ENCODE measurements around the gene PPM1F. TPM values are rescaled to one million over a fixed set of nuclear protein-coding genes. Genes with fewer than 3 reads are reported as not detected.
A peak's percentile ranks its signal among the peaks of the same experiment; 100 is the strongest.

PPM1F gene
- total and polyA plus RNA-seq, 2 donors from 2014 or later, result 13.8 to 42.5 TPM

GRCh38 chr22:21948824-21949568 lies 3.7 kb downstream of the PPM1F start:
- Histone ChIP-seq H3K36me3 (ENCODE audit: control insufficient read depth in 2 of 3, insufficient read depth in 3 of 3, low read length in 3 of 3) (peaks cover 3 to 9% (median 8%) of the 10 kb centered on the region in 3 donors), H3K9me3 (ENCODE audit: control insufficient read depth in 2 of 3, insufficient read depth in 1 of 3, low read length in 3 of 3) (no peaks in the 10 kb centered on the region), H3K4me3 (ENCODE audit: low read length in 3 of 3) (no peak overlapping the region), H3K9ac (ENCODE audit: low read length in 3 of 3) (no peak overlapping the region), H3K27me3 (ENCODE audit: control insufficient read depth, insufficient read depth, low read length) (no peaks in the 10 kb centered on the region), H3K4me1 (ENCODE audit: control insufficient read depth in 2 of 3, insufficient read depth in 2 of 3, low read depth in 1 of 3, low read length in 3 of 3) (peaks cover 0 to 18% (median 3%) of the 10 kb centered on the region in 3 donors), H3K27ac (ENCODE audit: low read depth in 2 of 2, low read length in 2 of 2) (peak overlapping the region; percentile 70 to 82)
- FAIRE-seq (no peak), DNase-seq (no peak)
- TF ChIP-seq CTCF (IDR thresholded peaks at IDR 0.05; ENCODE audit: borderline replicate concordance, extremely low read depth, insufficient read depth), result no peak
- intact Hi-C loops (cut with DNase I), result no loop called here

DNA sequence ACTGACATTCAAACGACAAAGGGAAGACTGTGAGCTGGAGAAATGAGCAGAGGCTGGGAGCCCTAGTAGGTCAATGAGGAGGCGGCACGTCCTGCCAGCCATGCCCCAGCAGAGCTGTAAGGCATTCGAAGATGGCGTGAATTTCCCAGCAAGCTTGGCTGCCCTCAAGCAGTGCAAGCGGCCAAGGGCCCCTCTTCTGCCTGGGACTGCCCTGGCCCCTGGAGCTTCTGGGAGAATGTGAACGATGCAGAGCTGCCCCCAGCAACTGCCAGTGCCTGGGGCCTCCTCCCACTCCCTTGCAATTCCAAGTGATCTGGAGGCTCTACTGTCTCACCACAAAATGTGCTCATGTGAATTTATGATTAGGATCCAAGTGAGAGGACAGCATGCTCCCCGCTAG lies 4.3 kb downstream of the PPM1F start:
- no peak overlapping the region for H3K4me3 ChIP-seq (ENCODE audit: low read length in 3 of 3)
- peaks cover 3 to 9% (median 8%) of the 10 kb centered on the region in 3 donors for H3K36me3 ChIP-seq (ENCODE audit: control insufficient read depth in 2 of 3, insufficient read depth in 3 of 3, low read length in 3 of 3)
- peaks cover 0 to 19% (median 3%) of the 10 kb centered on the region in 3 donors for H3K4me1 ChIP-seq (ENCODE audit: control insufficient read depth in 2 of 3, insufficient read depth in 2 of 3, low read depth in 1 of 3, low read length in 3 of 3)
- no peaks in the 10 kb centered on the region for H3K9me3 ChIP-seq (ENCODE audit: control insufficient read depth in 2 of 3, insufficient read depth in 1 of 3, low read length in 3 of 3)
- intact Hi-C loops (cut with DNase I), result no loop called here
- DNase-seq (no peak), FAIRE-seq (no peak)
- no peak overlapping the region for H3K9ac ChIP-seq (ENCODE audit: low read length in 3 of 3)
- H3K27ac ChIP-seq (ENCODE audit: low read depth in 2 of 2, low read length in 2 of 2), result peak overlapping the region; percentile 38 to 82
- H3K27me3 ChIP-seq (ENCODE audit: control insufficient read depth, insufficient read depth, low read length), result no peaks in the 10 kb centered on the region
- no peak for TF ChIP-seq CTCF (IDR thresholded peaks at IDR 0.05; ENCODE audit: borderline replicate concordance, extremely low read depth, insufficient read depth)

DNA sequence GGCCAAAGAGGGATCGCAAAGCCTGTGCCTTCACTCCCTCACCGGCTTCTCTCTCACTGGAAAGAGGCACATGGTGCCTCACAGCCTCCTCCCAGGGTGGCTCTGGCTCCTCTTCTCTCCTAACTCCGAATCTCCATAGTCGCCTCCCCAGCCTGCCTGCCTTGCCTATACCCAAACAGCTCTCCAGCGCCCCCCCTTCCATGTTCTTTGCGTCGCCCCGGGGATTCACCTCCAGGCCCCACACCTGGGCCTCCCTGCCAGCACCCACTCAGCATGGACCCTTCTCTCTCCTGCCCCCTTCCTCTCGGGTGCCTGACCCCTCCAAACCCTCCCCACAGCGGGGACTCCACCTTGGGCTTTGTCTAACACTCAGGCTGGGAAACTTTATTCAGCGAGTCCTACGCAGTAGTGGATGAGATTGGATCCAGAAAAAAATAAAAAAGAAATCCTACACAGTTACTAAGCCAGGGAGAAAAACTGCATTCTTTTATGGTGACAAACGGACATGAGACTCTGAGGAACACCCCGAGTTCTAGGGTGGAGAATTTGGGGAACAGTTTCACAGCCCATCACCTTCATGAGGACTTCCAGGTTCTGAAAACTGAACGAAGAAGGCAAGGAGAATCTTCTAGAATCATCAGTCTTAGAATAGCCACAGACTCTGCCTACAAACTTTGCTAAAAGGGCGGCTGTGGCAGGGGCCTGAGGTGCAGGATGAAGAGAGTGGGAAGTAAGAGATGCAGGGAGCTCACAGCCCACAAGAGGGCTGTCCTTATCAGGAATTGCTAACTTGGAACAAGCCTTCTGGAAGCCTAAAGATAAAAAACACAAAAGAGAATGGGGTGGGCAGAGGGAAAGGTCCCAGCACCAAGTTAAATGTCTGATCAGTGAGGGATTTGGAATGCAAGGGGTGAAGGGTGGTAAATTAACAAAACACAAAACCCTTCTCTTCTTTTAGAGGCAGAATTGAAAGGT lies 5.3 kb downstream of the PPM1F start:
- peak overlapping the region in 1 of 3 donors; percentile 7 for H3K9ac ChIP-seq (ENCODE audit: low read length in 3 of 3)
- H3K9me3 ChIP-seq (ENCODE audit: control insufficient read depth in 2 of 3, insufficient read depth in 1 of 3, low read length in 3 of 3), result no peaks in the 10 kb centered on the region
- H3K27me3 ChIP-seq (ENCODE audit: control insufficient read depth, insufficient read depth, low read length), result no peaks in the 10 kb centered on the region
- no peak overlapping the region for H3K4me3 ChIP-seq (ENCODE audit: low read length in 3 of 3)
- peak in 1 of 5 donors; percentile 55 for DNase-seq
- FAIRE-seq, result no peak
- peaks cover 3 to 9% (median 8%) of the 10 kb centered on the region in 3 donors for H3K36me3 ChIP-seq (ENCODE audit: control insufficient read depth in 2 of 3, insufficient read depth in 3 of 3, low read length in 3 of 3)
- TF ChIP-seq CTCF (IDR thresholded peaks at IDR 0.05; ENCODE audit: borderline replicate concordance, extremely low read depth, insufficient read depth), result peak; percentile 27
- H3K4me1 ChIP-seq (ENCODE audit: control insufficient read depth in 2 of 3, insufficient read depth in 2 of 3, low read depth in 1 of 3, low read length in 3 of 3), result peaks cover 0 to 22% (median 8%) of the 10 kb centered on the region in 3 donors
- intact Hi-C loops (cut with DNase I), result no loop called here
- peak overlapping the region; percentile 41 to 70 for H3K27ac ChIP-seq (ENCODE audit: low read depth in 2 of 2, low read length in 2 of 2)
